A673 (cell line): ENCODE measurements around the gene SNX24.

Experiments
- EZH2 ChIP-seq: fragments of 200-600 bp; sonication (generic); IDR thresholded peaks from 2 replicates; pipeline ENCODE4 v1.6.1; 2017; ENCODE audit warnings: borderline replicate concordance, low read depth, mild to moderate bottlenecking, mixed read lengths, antibody characterized with exemption, low read length; ENCODE audit not compliant: poor library complexity, severe bottlenecking
- TF ChIP-seq, protein P1 (sequence below): fragments of 300-800, 200-600 bp; sonication (generic); conservative IDR thresholded peaks from 2 replicates; pipeline ENCODE4 v1.5.1; 2017; ENCODE audit warnings: low read depth, mild to moderate bottlenecking, antibody characterized with exemption, low read length, moderate library complexity, mixed read lengths

GRCh38 chr5:122985954-122986721 is 140.7 kb downstream of the SNX24 start:
- TF ChIP-seq, protein P1, sequence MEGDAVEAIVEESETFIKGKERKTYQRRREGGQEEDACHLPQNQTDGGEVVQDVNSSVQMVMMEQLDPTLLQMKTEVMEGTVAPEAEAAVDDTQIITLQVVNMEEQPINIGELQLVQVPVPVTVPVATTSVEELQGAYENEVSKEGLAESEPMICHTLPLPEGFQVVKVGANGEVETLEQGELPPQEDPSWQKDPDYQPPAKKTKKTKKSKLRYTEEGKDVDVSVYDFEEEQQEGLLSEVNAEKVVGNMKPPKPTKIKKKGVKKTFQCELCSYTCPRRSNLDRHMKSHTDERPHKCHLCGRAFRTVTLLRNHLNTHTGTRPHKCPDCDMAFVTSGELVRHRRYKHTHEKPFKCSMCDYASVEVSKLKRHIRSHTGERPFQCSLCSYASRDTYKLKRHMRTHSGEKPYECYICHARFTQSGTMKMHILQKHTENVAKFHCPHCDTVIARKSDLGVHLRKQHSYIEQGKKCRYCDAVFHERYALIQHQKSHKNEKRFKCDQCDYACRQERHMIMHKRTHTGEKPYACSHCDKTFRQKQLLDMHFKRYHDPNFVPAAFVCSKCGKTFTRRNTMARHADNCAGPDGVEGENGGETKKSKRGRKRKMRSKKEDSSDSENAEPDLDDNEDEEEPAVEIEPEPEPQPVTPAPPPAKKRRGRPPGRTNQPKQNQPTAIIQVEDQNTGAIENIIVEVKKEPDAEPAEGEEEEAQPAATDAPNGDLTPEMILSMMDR: no peak
- no peak for TF ChIP-seq EZH2
